Endothelial cell of umbilical vein (primary cell): ENCODE data around the gene ZNF22. TPM values are rescaled to one million over a fixed set of nuclear protein-coding genes. Genes with fewer than 3 reads are reported as not detected.

Experiments
- BruUV-seq: library from RNA; stranded (reverse); fragments of 400-500 nt; replicated peaks from 2 replicates; lab custom pipeline; 2021; lab: Mats Ljungman, UMichigan
- CTCF ChIA-PET: fragments of 300-600, 350-600 bp; sonication (Branson Sonifier 250); formaldehyde crosslinking; loops from one replicate; lab custom pipeline; 2021; ENCODE audit warnings: antibody characterized with exemption, inconsistent platforms; lab: Charles Lee
- POLR2A ChIA-PET: fragments of 300-600, 350-600 bp; sonication (Branson Sonifier 250); formaldehyde crosslinking; loops from one replicate; lab custom pipeline; 2021; ENCODE audit warnings: antibody characterized with exemption, inconsistent platforms; lab: Charles Lee
- DNase-seq: peaks from one replicate; pipeline ENCODE4 v3.0.0-alpha.2; 2011; ENCODE audit warnings: low read depth, low spot score
- FAIRE-seq: peaks from 2 replicates; lab custom pipeline; 2011; peaks lifted over from hg19 to GRCh38; lab: Jason Lieb, UNC
- H2AFZ ChIP-seq: 2 replicates; pipeline ENCODE4 v1.6.0; 2012; ENCODE audit warnings: low read depth, low read length, control low read depth, inconsistent platforms
- H3K27ac ChIP-seq: 2 replicates; pipeline ENCODE4 v1.5.1; 2011; ENCODE audit warnings: low read depth, mild to moderate bottlenecking, control low read depth, low read length, moderate library complexity; ENCODE audit not compliant: insufficient read depth
- H3K27me3 ChIP-seq, 2 experiments: 2 replicates each; pipeline versions ENCODE4 v1.6.0 to v1.6.1; 2011; ENCODE audit warnings: low read length in 2 of 2, mixed read lengths in 1 of 2; ENCODE audit not compliant: control insufficient read depth in 2 of 2, insufficient read depth in 2 of 2
- H3K36me3 ChIP-seq, 2 experiments: 2 replicates in 1 of 2; 3 replicates in 1 of 2; pipeline ENCODE4 v1.5.1; 2011; ENCODE audit warnings: low read length in 2 of 2, mild to moderate bottlenecking in 1 of 2, moderate library complexity in 1 of 2; ENCODE audit not compliant: control insufficient read depth in 2 of 2, insufficient read depth in 2 of 2; ENCODE audit errors: extremely low read depth in 1 of 2
- H3K4me1 ChIP-seq: 3 replicates; pipeline ENCODE4 v1.5.1; 2011; ENCODE audit warnings: mild to moderate bottlenecking, low read length; ENCODE audit not compliant: control insufficient read depth, insufficient read depth; ENCODE audit errors: extremely low read depth
- H3K4me2 ChIP-seq: 2 replicates; pipeline ENCODE4 v1.6.1; 2011; ENCODE audit warnings: low read length, control low read depth, mixed read lengths; ENCODE audit not compliant: insufficient read depth
- H3K4me3 ChIP-seq, 3 experiments: fragments of 200-600 bp in 1 of 3; sonication (generic), shearing (Covaris generic) in 1 of 3; replicated peaks in 1 of 3; 2 replicates each; pipeline ENCODE4 v1.5.1; 2011 to 2016; ENCODE audit warnings: control low read depth in 3 of 3, low read length in 3 of 3, mild to moderate bottlenecking in 2 of 3, inconsistent platforms in 1 of 3, low read depth in 1 of 3, moderate library complexity in 1 of 3; ENCODE audit not compliant: insufficient read depth in 1 of 3
- H3K79me2 ChIP-seq: 2 replicates; pipeline ENCODE4 v1.6.0; 2012; ENCODE audit warnings: low read length, inconsistent platforms; ENCODE audit not compliant: control insufficient read depth, insufficient read depth
- H3K9ac ChIP-seq: replicated peaks from 2 replicates; pipeline ENCODE3; 2011; ENCODE audit warnings: low read length, control low read depth; ENCODE audit not compliant: insufficient read depth; ENCODE audit errors: extremely low read depth
- H3K9me1 ChIP-seq: replicated peaks from 3 replicates; pipeline ENCODE4 v1.6.0; 2011; ENCODE audit warnings: mild to moderate bottlenecking, low read length; ENCODE audit not compliant: control insufficient read depth, insufficient read depth; ENCODE audit errors: extremely low read depth
- H3K9me3 ChIP-seq: replicated peaks from 2 replicates; pipeline ENCODE4 v1.5.1; 2012; ENCODE audit warnings: low read length, inconsistent platforms; ENCODE audit not compliant: control insufficient read depth, insufficient read depth
- H4K20me1 ChIP-seq: replicated peaks from 2 replicates; pipeline ENCODE3; 2011; ENCODE audit warnings: mild to moderate bottlenecking, low read length; ENCODE audit not compliant: control insufficient read depth, insufficient read depth; ENCODE audit errors: extremely low read depth
- EZH2 ChIP-seq: IDR thresholded peaks from 2 replicates; pipeline ENCODE4 v1.6.1; 2012; ENCODE audit warnings: borderline replicate concordance, low read depth, mild to moderate bottlenecking, moderate library complexity, low read length, inconsistent platforms; ENCODE audit not compliant: severe bottlenecking
- FOS ChIP-seq: IDR thresholded peaks from 2 replicates; pipeline ENCODE4 v1.6.1; 2011; ENCODE audit warnings: mild to moderate bottlenecking, low read length, moderate library complexity, borderline replicate concordance; ENCODE audit not compliant: insufficient read depth
- GATA2 ChIP-seq: IDR thresholded peaks from 2 replicates; pipeline ENCODE4 v1.7.0; 2011; ENCODE audit warnings: low read depth, mild to moderate bottlenecking, moderate library complexity, mixed read lengths, low read length; ENCODE audit not compliant: insufficient read length, insufficient read depth
- JUN ChIP-seq: IDR thresholded peaks from 2 replicates; pipeline ENCODE4 v1.6.1; 2011; ENCODE audit warnings: borderline replicate concordance, low read depth; ENCODE audit not compliant: insufficient read length, insufficient read depth
- MYC ChIP-seq: IDR thresholded peaks from one replicate; pipeline ENCODE4 v1.6.1; 2011; ENCODE audit warnings: mild to moderate bottlenecking, low read depth, low read length
- POLR2A ChIP-seq: IDR thresholded peaks from 2 replicates; pipeline ENCODE4 v1.6.1; 2012; ENCODE audit warnings: low read depth, mild to moderate bottlenecking, control low read depth, low read length
- POLR2AphosphoS5 ChIP-seq: IDR thresholded peaks from 2 replicates; pipeline ENCODE4 v1.6.1; 2012; ENCODE audit warnings: low read depth, mild to moderate bottlenecking, control low read depth, low read length, moderate library complexity; ENCODE audit not compliant: insufficient read depth
- dilution Hi-C: fragments of 300-500 bp; cut with MboI; formaldehyde crosslinking; loops from one replicate; pipeline ENCODE4 v1.15.0; 2019; ENCODE audit warnings: low sequenced_read_pairs; ENCODE audit not compliant: extremely low pct_ligation_motif_present
- intact Hi-C: fragments of 100-400 bp; cut with micrococcal nuclease; formaldehyde crosslinking; loops from one replicate; pipeline ENCODE4 v1.10.0; 2022
- polyA plus RNA-seq, 4 experiments: library from polyadenylated mRNA; depleted of rRNA in 3 of 4; stranded (reverse) in 3 of 4; unstranded in 1 of 4; fragments of >200 nt; gene quantifications; 2 replicates each; pipeline versions ENCODE4 v1.2.1 to v1.2.3, GENCODE V29; 2011 to 2012; ENCODE audit warnings: missing spikeins in 1 of 4
- total RNA-seq: library from RNA; stranded (reverse); gene quantifications from 2 replicates; pipeline ENCODE4 v1.2.3, GENCODE V29; 2021
- TF ChIP-seq, protein P1 (sequence below): IDR thresholded peaks from 2 replicates; pipeline ENCODE4 v1.6.1; 2011; ENCODE audit not compliant: insufficient read depth, insufficient read length
- TF ChIP-seq, protein P2 (sequence below), 2 donors: IDR thresholded peaks; 1 replicate in 1 of 2; 2 replicates in 1 of 2; pipeline ENCODE4 v1.5.1; 2011; ENCODE audit warnings: low read length in 2 of 2, mild to moderate bottlenecking in 2 of 2, moderate library complexity in 2 of 2, control low read depth in 1 of 2, inconsistent platforms in 1 of 2, low read depth in 1 of 2; ENCODE audit not compliant: insufficient read depth in 1 of 2; ENCODE audit errors: extremely low read depth in 1 of 2

Gene ZNF22
- total and polyA plus RNA-seq, 2 donors (not counting 3 experiments of a cell fraction or from before 2014, with no cell fraction given): 21.0 to 48.7 TPM

DNA sequence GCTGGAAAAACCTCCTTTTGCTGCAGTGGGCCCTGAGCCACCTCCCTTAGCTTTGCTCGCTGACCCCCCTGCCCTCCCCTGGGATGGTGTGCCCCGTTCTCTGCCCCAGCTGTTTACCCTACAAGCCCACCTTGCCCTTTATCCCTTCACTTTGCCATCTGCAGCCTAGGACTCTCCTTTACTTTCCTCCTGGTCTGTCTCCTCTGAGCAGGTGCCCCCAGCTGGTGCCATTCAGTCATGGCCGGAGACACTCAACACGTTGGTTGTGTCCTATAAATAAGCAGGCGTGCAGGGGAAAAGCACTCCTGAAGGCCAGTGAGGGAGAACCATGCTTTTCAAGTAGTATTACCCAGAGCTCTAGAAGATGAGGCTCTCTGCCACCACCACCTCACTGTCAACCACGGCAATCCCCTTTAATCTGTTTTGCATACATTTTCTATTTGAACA lies 35.0 kb upstream of the ZNF22 start:
- no peak for TF ChIP-seq FOS
- TF ChIP-seq, protein P1, sequence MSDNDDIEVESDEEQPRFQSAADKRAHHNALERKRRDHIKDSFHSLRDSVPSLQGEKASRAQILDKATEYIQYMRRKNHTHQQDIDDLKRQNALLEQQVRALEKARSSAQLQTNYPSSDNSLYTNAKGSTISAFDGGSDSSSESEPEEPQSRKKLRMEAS: no peak
- no peak for TF ChIP-seq JUN
- no peak for TF ChIP-seq GATA2
- BruUV-seq: no TSS peak
- Histone ChIP-seq H3K9me1 (no peaks in the 10 kb centered on the region), H3K9ac (no peak overlapping the region), H3K27me3 (no peaks in the 10 kb centered on the region), H2AFZ (no peak overlapping the region), H3K27ac (no peak overlapping the region), H3K4me2 (no peak overlapping the region), H3K4me3 (no peak overlapping the region), H3K9me3 (no peaks in the 10 kb centered on the region), H3K79me2 (no peaks in the 10 kb centered on the region), H3K36me3 (no peaks in the 10 kb centered on the region), H3K4me1 (no peaks in the 10 kb centered on the region), H4K20me1 (no peaks in the 10 kb centered on the region)
- DNase-seq (no peak), FAIRE-seq (no peak)
- ChIA-PET CTCF (interaction anchor here (0.8 to 1.8 kb wide), 7 partner anchors 10 to 37 kb away, joined by 3 to 8 read pairs (median 3); partner anchors contain the start of genes DEPP1 and ZNF22), POLR2A (interaction anchor here (1.9 kb wide), 1 partner anchor 13 kb away, joined by 8 read pairs; the partner anchor contains the start of gene DEPP1)
- dilution Hi-C loops (no loop called here), intact Hi-C loops (no loop called here)

DNA sequence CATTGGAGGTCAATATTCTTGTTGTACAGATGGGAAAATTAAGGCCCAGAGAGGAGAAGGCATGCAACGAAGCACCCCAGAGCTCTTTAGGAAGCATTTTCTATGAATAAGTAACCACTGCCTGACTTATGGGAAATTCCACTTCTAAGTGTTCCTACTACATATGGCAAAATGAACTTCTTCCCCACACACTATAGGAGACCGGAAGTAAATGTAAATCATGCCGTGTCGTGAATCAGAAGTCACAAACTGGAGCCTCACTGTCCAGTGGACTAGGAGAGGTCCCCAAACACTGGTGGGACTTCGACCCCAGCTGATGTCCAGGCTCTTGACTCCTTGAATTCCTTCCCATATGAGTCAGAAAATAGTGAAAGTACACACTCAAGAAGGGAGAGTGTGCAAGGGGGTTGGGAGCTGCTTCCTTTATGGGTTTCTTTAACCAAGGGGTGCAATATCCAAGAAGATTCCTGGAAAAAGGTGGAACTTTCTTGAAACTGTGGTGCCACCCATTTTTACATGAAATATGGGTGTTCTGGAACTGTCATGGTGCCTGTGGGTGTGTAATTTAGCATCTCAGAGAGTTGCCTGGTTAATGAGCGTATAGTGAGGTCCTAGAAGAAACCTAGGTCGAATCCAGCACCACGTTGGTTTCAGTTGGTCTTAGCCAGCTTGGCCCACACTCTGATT lies 34.5 kb upstream of the ZNF22 start:
- no peaks in the 10 kb centered on the region for H4K20me1 ChIP-seq
- FAIRE-seq (no peak), DNase-seq (no peak)
- no peak overlapping the region for H3K4me2 ChIP-seq
- ChIA-PET POLR2A (no interaction called here), CTCF (interaction anchor here (0.8 to 2.1 kb wide), 7 partner anchors 9 to 36 kb away, joined by 3 to 9 read pairs (median 4); partner anchors contain the start of genes DEPP1 and ZNF22)
- no TSS peak for BruUV-seq
- no peaks in the 10 kb centered on the region for H3K36me3 ChIP-seq
- H3K4me1 ChIP-seq: no peaks in the 10 kb centered on the region
- no peak overlapping the region for H3K4me3 ChIP-seq
- H3K9me1 ChIP-seq: no peaks in the 10 kb centered on the region
- H3K27me3 ChIP-seq: no peaks in the 10 kb centered on the region
- no peaks in the 10 kb centered on the region for H3K79me2 ChIP-seq
- dilution Hi-C loops (no loop called here), intact Hi-C loops (no loop called here)
- no peak overlapping the region for H2AFZ ChIP-seq
- no peak overlapping the region for H3K27ac ChIP-seq
- TF ChIP-seq EZH2 (no peak), JUN (no peak), GATA2 (no peak), FOS (no peak), POLR2AphosphoS5 (no peak), POLR2A (no peak), MYC (no peak)
- TF ChIP-seq, protein P2, sequence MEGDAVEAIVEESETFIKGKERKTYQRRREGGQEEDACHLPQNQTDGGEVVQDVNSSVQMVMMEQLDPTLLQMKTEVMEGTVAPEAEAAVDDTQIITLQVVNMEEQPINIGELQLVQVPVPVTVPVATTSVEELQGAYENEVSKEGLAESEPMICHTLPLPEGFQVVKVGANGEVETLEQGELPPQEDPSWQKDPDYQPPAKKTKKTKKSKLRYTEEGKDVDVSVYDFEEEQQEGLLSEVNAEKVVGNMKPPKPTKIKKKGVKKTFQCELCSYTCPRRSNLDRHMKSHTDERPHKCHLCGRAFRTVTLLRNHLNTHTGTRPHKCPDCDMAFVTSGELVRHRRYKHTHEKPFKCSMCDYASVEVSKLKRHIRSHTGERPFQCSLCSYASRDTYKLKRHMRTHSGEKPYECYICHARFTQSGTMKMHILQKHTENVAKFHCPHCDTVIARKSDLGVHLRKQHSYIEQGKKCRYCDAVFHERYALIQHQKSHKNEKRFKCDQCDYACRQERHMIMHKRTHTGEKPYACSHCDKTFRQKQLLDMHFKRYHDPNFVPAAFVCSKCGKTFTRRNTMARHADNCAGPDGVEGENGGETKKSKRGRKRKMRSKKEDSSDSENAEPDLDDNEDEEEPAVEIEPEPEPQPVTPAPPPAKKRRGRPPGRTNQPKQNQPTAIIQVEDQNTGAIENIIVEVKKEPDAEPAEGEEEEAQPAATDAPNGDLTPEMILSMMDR (IDR thresholded peaks at IDR 0.05; ENCODE audit: extremely low read depth in 1 of 2, insufficient read depth in 1 of 2, low read depth in 1 of 2, low read length in 2 of 2): no peak
- TF ChIP-seq, protein P1: no peak
- no peak overlapping the region for H3K9ac ChIP-seq
- H3K9me3 ChIP-seq: no peaks in the 10 kb centered on the region
